HepG2 (cell line): ENCODE results near the gene AUH. TPM values are rescaled to one million over a fixed set of nuclear protein-coding genes. Genes with fewer than 3 reads are reported as not detected.
A peak's percentile ranks its signal among the peaks of the same experiment; 100 is the strongest.

Experiments used
- CREB1 ChIP-seq, 2 experiments: fragments of 450-650 bp in 1 of 2; IDR thresholded peaks; 2 replicates each; pipeline ENCODE4 v1.6.1; 2016 to 2017; ENCODE audit warnings: control low read depth in 1 of 2, mild to moderate bottlenecking in 1 of 2, missing compliant biosample characterization in 1 of 2, missing genetic modification characterization in 1 of 2
- EED ChIP-seq: sonication (generic); formaldehyde crosslinking; IDR thresholded peaks from 2 replicates; pipeline ENCODE4 v1.5.0; 2020; ENCODE audit warnings: mild to moderate bottlenecking, missing genetic modification reagents
- EZH2 ChIP-seq: conservative IDR thresholded peaks from 2 replicates; pipeline ENCODE4 v1.6.1; 2012; ENCODE audit warnings: mild to moderate bottlenecking, low read depth, low read length, moderate library complexity
- GTF2F1 ChIP-seq: fragments of 150-350 bp; IDR thresholded peaks from 2 replicates; pipeline ENCODE4 v1.6.1; 2014; ENCODE audit warnings: low read length
- HES4 ChIP-seq: sonication (generic); formaldehyde crosslinking; IDR thresholded peaks from 2 replicates; pipeline ENCODE4 v1.9.0; 2021; ENCODE audit warnings: mild to moderate bottlenecking, missing genetic modification reagents, borderline replicate concordance
- HOXA5 ChIP-seq: sonication (generic); formaldehyde crosslinking; IDR thresholded peaks from 2 replicates; pipeline ENCODE4 v1.4.0; 2020; ENCODE audit warnings: missing genetic modification reagents
- NFE2 ChIP-seq: sonication (generic); formaldehyde crosslinking; IDR thresholded peaks from 2 replicates; pipeline ENCODE4 v1.4.0; 2020; ENCODE audit warnings: missing genetic modification reagents
- RBM39 ChIP-seq: fragments of 200-400 bp; formaldehyde crosslinking; IDR thresholded peaks from one replicate; pipeline ENCODE4 v1.6.1; 2018; ENCODE audit warnings: antibody characterized with exemption, mild to moderate bottlenecking, low read depth, low read length; ENCODE audit not compliant: poor library complexity, severe bottlenecking
- REL ChIP-seq: sonication (generic); formaldehyde crosslinking; conservative IDR thresholded peaks from 2 replicates; pipeline ENCODE4 v1.8.0; 2022; ENCODE audit warnings: mild to moderate bottlenecking, missing genetic modification reagents, moderate library complexity
- SMAD9 ChIP-seq: sonication (generic); formaldehyde crosslinking; IDR thresholded peaks from 2 replicates; pipeline ENCODE4 v1.5.1; 2020; ENCODE audit warnings: mild to moderate bottlenecking, missing genetic modification reagents
- SSRP1 ChIP-seq: IDR thresholded peaks from 2 replicates; pipeline ENCODE4 v1.6.1; 2016; ENCODE audit warnings: control low read depth
- TRIM24 ChIP-seq: sonication (generic); formaldehyde crosslinking; IDR thresholded peaks from 2 replicates; pipeline ENCODE4 v1.8.0; 2022; ENCODE audit warnings: mild to moderate bottlenecking, missing genetic modification reagents
- ZBTB3 ChIP-seq: sonication (generic); formaldehyde crosslinking; IDR thresholded peaks from 2 replicates; pipeline ENCODE4 v1.4.0; 2020; ENCODE audit warnings: low read depth, mild to moderate bottlenecking, moderate library complexity, missing genetic modification reagents, borderline replicate concordance
- ZNF18 ChIP-seq: sonication (generic); formaldehyde crosslinking; IDR thresholded peaks from 2 replicates; pipeline ENCODE4 v1.8.0; 2022; ENCODE audit warnings: mild to moderate bottlenecking, missing genetic modification reagents; ENCODE audit not compliant: insufficient replicate concordance
- ZNF446 ChIP-seq: sonication (generic); formaldehyde crosslinking; IDR thresholded peaks from 2 replicates; pipeline ENCODE4 v1.5.0; 2020; ENCODE audit warnings: mild to moderate bottlenecking, missing genetic modification reagents
- ZNF644 ChIP-seq: IDR thresholded peaks from 2 replicates; pipeline ENCODE4 v1.6.1; 2016; ENCODE audit warnings: low read depth
- ZNF782 ChIP-seq: sonication (generic); formaldehyde crosslinking; IDR thresholded peaks from 2 replicates; pipeline ENCODE4 v1.4.0; 2020; ENCODE audit warnings: missing genetic modification reagents, mild to moderate bottlenecking, borderline replicate concordance
- polyA plus RNA-seq, 8 experiments: library from polyadenylated mRNA; depleted of rRNA in 3 of 8; stranded (reverse) in 7 of 8; unstranded in 1 of 8; fragments of >200 nt; fragmentation: Illumina TruSeq in 4 of 8; extraction: Trizol in 4 of 8; gene quantifications; 2 replicates each; pipeline versions ENCODE4 v1.2.1 to v1.2.3, GENCODE V29; 2011 to 2016; ENCODE audit warnings: low read depth in 4 of 8, missing spikeins in 1 of 8, mixed read lengths in 1 of 8; ENCODE audit not compliant: insufficient read depth in 1 of 8
- total RNA-seq, 5 experiments: library from RNA; depleted of rRNA; stranded (reverse); fragments of >200 nt; fragmentation: Illumina TruSeq; extraction: Trizol; gene quantifications; 2 replicates each; pipeline ENCODE4 v1.2.3, GENCODE V29; 2016; ENCODE audit warnings: low read depth in 1 of 5
- TF ChIP-seq, protein P1 (sequence below): IDR thresholded peaks from 2 replicates; pipeline ENCODE4 v1.6.1; 2016
- TF ChIP-seq, protein P2 (sequence below): sonication (generic); formaldehyde crosslinking; IDR thresholded peaks from 2 replicates; pipeline ENCODE4 v1.4.0; 2020; ENCODE audit warnings: missing genetic modification reagents, borderline replicate concordance
- TF ChIP-seq, protein P3 (sequence below): sonication (generic); formaldehyde crosslinking; IDR thresholded peaks from 2 replicates; pipeline ENCODE4 v1.5.0; 2020; ENCODE audit warnings: mild to moderate bottlenecking, low read depth, missing genetic modification reagents, borderline replicate concordance

The AUH gene
- total and polyA plus RNA-seq, 2 of the 13 experiments (the other 11 are each of a cell fraction or from before 2014, with no cell fraction given) = 25.8 to 31.9 TPM

- TF ChIP-seq, protein P1, sequence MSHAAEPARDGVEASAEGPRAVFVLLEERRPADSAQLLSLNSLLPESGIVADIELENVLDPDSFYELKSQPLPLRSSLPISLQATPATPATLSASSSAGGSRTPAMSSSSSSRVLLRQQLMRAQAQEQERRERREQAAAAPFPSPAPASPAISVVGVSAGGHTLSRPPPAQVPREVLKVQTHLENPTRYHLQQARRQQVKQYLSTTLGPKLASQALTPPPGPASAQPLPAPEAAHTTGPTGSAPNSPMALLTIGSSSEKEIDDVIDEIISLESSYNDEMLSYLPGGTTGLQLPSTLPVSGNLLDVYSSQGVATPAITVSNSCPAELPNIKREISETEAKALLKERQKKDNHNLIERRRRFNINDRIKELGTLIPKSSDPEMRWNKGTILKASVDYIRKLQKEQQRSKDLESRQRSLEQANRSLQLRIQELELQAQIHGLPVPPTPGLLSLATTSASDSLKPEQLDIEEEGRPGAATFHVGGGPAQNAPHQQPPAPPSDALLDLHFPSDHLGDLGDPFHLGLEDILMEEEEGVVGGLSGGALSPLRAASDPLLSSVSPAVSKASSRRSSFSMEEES (CRISPR knock-in tag) = peak; percentile 53; the same call in 1 of the 2 replicates
- TF ChIP-seq ZNF782 (CRISPR knock-in tag) = no peak
- TF ChIP-seq NFE2 = no peak
- TF ChIP-seq GTF2F1 = no peak
- no peak for TF ChIP-seq ZNF644 (CRISPR knock-in tag)
- no peak for TF ChIP-seq TRIM24
- TF ChIP-seq ZNF446 (CRISPR knock-in tag) = 0 out of 2 replicates have a peak, but pooled peaks have one; percentile 45
- TF ChIP-seq ZBTB3 = no peak
- no peak for TF ChIP-seq EZH2
- no peak for TF ChIP-seq REL (CRISPR knock-in tag)
- 0 out of 2 replicates have a peak, but pooled peaks have one; percentile 44 for TF ChIP-seq HES4 (CRISPR knock-in tag)
- peak; percentile 13; the same call in 1 of the 2 replicates for TF ChIP-seq SSRP1 (CRISPR knock-in tag)
- TF ChIP-seq EED (CRISPR knock-in tag) = no peak
- no peak for TF ChIP-seq CREB1 (IDR thresholded peaks at IDR 0.05)
- TF ChIP-seq CREB1 (CRISPR knock-in tag; IDR thresholded peaks at IDR 0.05) = 0 out of 2 replicates have a peak, but pooled peaks have one; percentile 28
- TF ChIP-seq HOXA5 (CRISPR knock-in tag) = no peak
- TF ChIP-seq SMAD9 (CRISPR knock-in tag) = 0 out of 2 replicates have a peak, but pooled peaks have one; percentile 77
- no peak for TF ChIP-seq RBM39
- TF ChIP-seq ZNF18 = no peak
- TF ChIP-seq, protein P2, sequence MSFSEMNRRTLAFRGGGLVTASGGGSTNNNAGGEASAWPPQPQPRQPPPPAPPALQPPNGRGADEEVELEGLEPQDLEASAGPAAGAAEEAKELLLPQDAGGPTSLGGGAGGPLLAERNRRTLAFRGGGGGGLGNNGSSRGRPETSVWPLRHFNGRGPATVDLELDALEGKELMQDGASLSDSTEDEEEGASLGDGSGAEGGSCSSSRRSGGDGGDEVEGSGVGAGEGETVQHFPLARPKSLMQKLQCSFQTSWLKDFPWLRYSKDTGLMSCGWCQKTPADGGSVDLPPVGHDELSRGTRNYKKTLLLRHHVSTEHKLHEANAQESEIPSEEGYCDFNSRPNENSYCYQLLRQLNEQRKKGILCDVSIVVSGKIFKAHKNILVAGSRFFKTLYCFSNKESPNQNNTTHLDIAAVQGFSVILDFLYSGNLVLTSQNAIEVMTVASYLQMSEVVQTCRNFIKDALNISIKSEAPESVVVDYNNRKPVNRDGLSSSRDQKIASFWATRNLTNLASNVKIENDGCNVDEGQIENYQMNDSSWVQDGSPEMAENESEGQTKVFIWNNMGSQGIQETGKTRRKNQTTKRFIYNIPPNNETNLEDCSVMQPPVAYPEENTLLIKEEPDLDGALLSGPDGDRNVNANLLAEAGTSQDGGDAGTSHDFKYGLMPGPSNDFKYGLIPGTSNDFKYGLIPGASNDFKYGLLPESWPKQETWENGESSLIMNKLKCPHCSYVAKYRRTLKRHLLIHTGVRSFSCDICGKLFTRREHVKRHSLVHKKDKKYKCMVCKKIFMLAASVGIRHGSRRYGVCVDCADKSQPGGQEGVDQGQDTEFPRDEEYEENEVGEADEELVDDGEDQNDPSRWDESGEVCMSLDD (CRISPR knock-in tag) = no peak
- TF ChIP-seq, protein P3, sequence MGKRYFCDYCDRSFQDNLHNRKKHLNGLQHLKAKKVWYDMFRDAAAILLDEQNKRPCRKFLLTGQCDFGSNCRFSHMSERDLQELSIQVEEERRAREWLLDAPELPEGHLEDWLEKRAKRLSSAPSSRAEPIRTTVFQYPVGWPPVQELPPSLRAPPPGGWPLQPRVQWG (CRISPR knock-in tag) = no peak
Measured at GRCh38 chr9:91195372-91196012, 166.2 kb downstream of the AUH start (continued).
